Trophoblast cell (in vitro differentiated cells and primary cell): ENCODE data around the gene CNTNAP1.
A peak's percentile ranks its signal among the peaks of the same experiment; 100 is the strongest.

Experiments used
- DNase-seq, 2 donors: peaks; one replicate each; pipeline ENCODE4 v3.0.0-alpha.2; 2016
- H2AFZ ChIP-seq: 2 replicates; pipeline ENCODE4 v1.6.1; 2013; ENCODE audit warnings: low read length, moderate library complexity, mild to moderate bottlenecking; ENCODE audit not compliant: insufficient read depth, poor library complexity
- H2AK5ac ChIP-seq: 2 replicates; pipeline ENCODE4 v1.6.1; 2013; ENCODE audit warnings: mild to moderate bottlenecking, low read length
- H2BK120ac ChIP-seq: 2 replicates; pipeline ENCODE4 v1.6.1; 2013; ENCODE audit warnings: low read length, mild to moderate bottlenecking, moderate library complexity; ENCODE audit not compliant: insufficient read depth, poor library complexity
- H2BK12ac ChIP-seq: 2 replicates; pipeline ENCODE4 v1.6.1; 2013; ENCODE audit warnings: mild to moderate bottlenecking, low read length, moderate library complexity
- H2BK5ac ChIP-seq: 2 replicates; pipeline ENCODE4 v1.6.1; 2013; ENCODE audit warnings: low read length, low read depth, moderate library complexity, mild to moderate bottlenecking; ENCODE audit not compliant: poor library complexity
- H3K14ac ChIP-seq: 2 replicates; pipeline ENCODE4 v1.6.1; 2013; ENCODE audit warnings: mild to moderate bottlenecking, low read length
- H3K18ac ChIP-seq: 2 replicates; pipeline ENCODE4 v1.6.1; 2013; ENCODE audit warnings: mild to moderate bottlenecking, low read length
- H3K23ac ChIP-seq: 2 replicates; pipeline ENCODE4 v1.6.1; 2013; ENCODE audit warnings: low read length
- H3K27ac ChIP-seq: 2 replicates; pipeline ENCODE4 v1.5.1; 2013; ENCODE audit warnings: low read depth, mild to moderate bottlenecking, inconsistent platforms, low read length, moderate library complexity
- H3K27me3 ChIP-seq: 2 replicates; pipeline ENCODE4 v1.6.1; 2013; ENCODE audit warnings: inconsistent platforms, mild to moderate bottlenecking, low read length, moderate library complexity; ENCODE audit not compliant: insufficient read depth
- H3K36me3 ChIP-seq, 2 experiments: 1 replicate in 1 of 2; 2 replicates in 1 of 2; pipeline ENCODE4 v1.6.1; 2013; ENCODE audit warnings: low read length in 2 of 2, mild to moderate bottlenecking in 2 of 2, moderate library complexity in 1 of 2; ENCODE audit not compliant: insufficient read depth in 2 of 2, control insufficient read depth in 1 of 2
- H3K4ac ChIP-seq: 2 replicates; pipeline ENCODE4 v1.6.1; 2013; ENCODE audit warnings: low read depth, mild to moderate bottlenecking, low read length, moderate library complexity
- H3K4me1 ChIP-seq, 2 experiments: 1 replicate in 1 of 2; 2 replicates in 1 of 2; pipeline ENCODE4 v1.6.1; 2013; ENCODE audit warnings: low read length in 2 of 2, mild to moderate bottlenecking in 2 of 2, moderate library complexity in 1 of 2; ENCODE audit not compliant: insufficient read depth in 2 of 2, control insufficient read depth in 1 of 2
- H3K4me2 ChIP-seq: 2 replicates; pipeline ENCODE4 v1.6.1; 2013; ENCODE audit warnings: inconsistent platforms, mild to moderate bottlenecking, low read length, moderate library complexity
- H3K4me3 ChIP-seq: 2 replicates; pipeline ENCODE4 v1.5.1; 2013; ENCODE audit warnings: mild to moderate bottlenecking, low read depth, low read length, inconsistent platforms
- H3K79me1 ChIP-seq: one replicate; pipeline ENCODE4 v1.6.1; 2013; ENCODE audit warnings: low read length
- H3K79me2 ChIP-seq: 2 replicates; pipeline ENCODE4 v1.6.1; 2013; ENCODE audit warnings: low read length, mild to moderate bottlenecking; ENCODE audit not compliant: control insufficient read depth, insufficient read depth, poor library complexity
- H3K9ac ChIP-seq: 2 replicates; pipeline ENCODE4 v1.6.1; 2013; ENCODE audit warnings: mild to moderate bottlenecking, low read length
- H3K9me3 ChIP-seq: 2 replicates; pipeline ENCODE4 v1.6.1; 2013; ENCODE audit warnings: low read depth, mild to moderate bottlenecking, control low read depth, inconsistent platforms, low read length; ENCODE audit not compliant: insufficient read depth
- H4K12ac ChIP-seq: 2 replicates; pipeline ENCODE4 v1.6.1; 2013; ENCODE audit warnings: low read depth, mild to moderate bottlenecking, low read length, moderate library complexity
- H4K8ac ChIP-seq: 2 replicates; pipeline ENCODE4 v1.6.1; 2013; ENCODE audit warnings: low read depth, mild to moderate bottlenecking, low read length, moderate library complexity
- H4K91ac ChIP-seq: one replicate; pipeline ENCODE4 v1.6.1; 2013; ENCODE audit warnings: low read depth, mild to moderate bottlenecking, low read length, moderate library complexity
- WGBS: extraction: QIAGEN DNeasy Blood & Tissue Kit; methylation state at CpG from one replicate; pipeline ENCODE4 v1.1.7; 2013; ENCODE audit warnings: missing lambda C conversion rate; ENCODE audit not compliant: insufficient read length, insufficient coverage; ENCODE audit errors: extremely low coverage; 5-methylcytosine and 5-hydroxymethylcytosine counted together

Gene CNTNAP1

DNA sequence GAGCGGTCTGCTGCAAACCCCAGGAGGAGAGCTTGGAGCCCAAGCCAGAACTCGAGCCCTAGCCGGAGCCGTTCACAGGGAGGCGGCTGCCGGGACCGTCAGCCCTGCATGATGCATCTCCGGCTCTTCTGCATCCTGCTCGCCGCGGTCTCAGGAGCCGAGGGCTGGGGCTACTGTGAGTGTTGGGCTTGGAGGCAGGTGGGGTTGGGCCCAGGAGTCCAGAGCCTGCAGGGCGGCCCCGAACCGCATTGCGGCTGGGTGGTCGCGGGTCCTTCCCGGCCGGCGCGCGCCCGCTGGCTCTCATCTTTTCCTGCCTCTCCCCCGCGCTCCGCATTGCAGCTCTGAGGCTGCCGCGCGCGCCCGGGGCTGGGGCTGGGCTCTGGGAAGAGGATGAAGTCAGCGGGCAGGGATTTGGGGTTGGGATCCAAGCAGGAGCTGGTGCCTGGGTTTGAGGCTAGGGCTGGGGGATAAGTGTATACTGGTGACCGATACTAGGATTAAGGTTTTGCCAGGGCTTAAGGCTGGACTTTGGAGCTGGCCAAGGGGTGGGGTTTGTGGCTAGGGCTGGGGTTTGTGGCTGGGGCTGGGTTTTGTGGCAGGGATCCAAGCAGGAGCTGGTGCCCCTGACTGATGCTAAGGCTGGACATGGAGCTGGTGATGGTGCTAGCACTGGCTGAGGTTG is 532 bp downstream of the CNTNAP1 start:
- Histone ChIP-seq H3K79me1 (peaks cover 19% of the 10 kb centered on the region), H3K4me1 (peaks cover 22% of the 10 kb centered on the region in 2 experiments), H4K91ac (no peak overlapping the region), H3K4me3 (peak overlapping the region; percentile 3), H3K27me3 (peaks cover 29% of the 10 kb centered on the region), H3K23ac (no peak overlapping the region), H3K79me2 (peaks cover 6% of the 10 kb centered on the region), H3K14ac (no peak overlapping the region), H3K18ac (no peak overlapping the region), H4K12ac (no peak overlapping the region), H2BK12ac (no peak overlapping the region), H3K4ac (no peak overlapping the region), H2AFZ (no peak overlapping the region), H4K8ac (no peak overlapping the region), H3K9me3 (peaks cover 3% of the 10 kb centered on the region), H3K9ac (no peak overlapping the region), H2BK120ac (no peak overlapping the region), H3K4me2 (peak overlapping the region; percentile 56), H2BK5ac (no peak overlapping the region), H3K27ac (no peak overlapping the region), H3K36me3 (no peaks in the 10 kb centered on the region), H2AK5ac (no peak overlapping the region)
- WGBS: no CpG with 5 or more reads among the region's 34 CpGs
- no peak for DNase-seq

DNA sequence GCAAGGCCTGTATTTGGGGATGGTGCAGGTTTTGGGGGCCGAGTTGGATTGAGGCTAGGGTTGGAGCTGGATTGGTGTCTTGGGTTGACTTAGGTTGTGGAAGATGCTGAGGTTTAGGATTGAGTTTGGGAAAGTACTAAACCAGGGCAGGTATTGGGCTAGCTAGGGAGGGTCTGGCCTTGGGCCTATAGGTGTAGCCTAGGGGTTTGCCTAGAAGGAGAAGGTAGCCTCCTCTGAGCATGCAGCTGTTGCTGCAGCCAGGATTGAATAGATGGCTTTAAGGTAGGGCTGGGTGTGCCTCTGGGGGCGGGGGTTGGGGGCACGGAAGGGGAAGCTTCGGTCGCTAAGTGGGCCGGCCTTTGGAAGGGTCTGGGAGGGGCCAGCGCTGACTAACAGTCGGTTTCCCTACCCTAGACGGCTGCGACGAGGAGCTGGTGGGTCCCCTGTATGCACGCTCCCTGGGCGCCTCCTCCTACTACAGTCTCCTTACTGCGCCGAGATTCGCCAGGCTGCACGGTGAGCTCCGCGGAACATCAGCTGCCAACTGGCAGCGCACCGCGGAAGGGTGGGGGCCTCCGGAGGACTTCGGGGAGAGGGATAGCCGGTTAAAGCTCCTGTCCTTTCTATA is 1.2 kb downstream of the CNTNAP1 start:
- no peak overlapping the region for H4K12ac ChIP-seq
- H3K79me1 ChIP-seq: peaks cover 14% of the 10 kb centered on the region
- peak overlapping the region; percentile 3 for H3K4me3 ChIP-seq
- H4K8ac ChIP-seq: no peak overlapping the region
- H2AFZ ChIP-seq: no peak overlapping the region
- H2AK5ac ChIP-seq: no peak overlapping the region
- no peak overlapping the region for H4K91ac ChIP-seq
- peaks cover 29% of the 10 kb centered on the region for H3K27me3 ChIP-seq
- DNase-seq: no peak
- H3K36me3 ChIP-seq: no peaks in the 10 kb centered on the region
- no peak overlapping the region for H3K23ac ChIP-seq
- no CpG with 5 or more reads among the region's 25 CpGs for whole genome bisulfite sequencing
- no peak overlapping the region for H2BK120ac ChIP-seq
- no peak overlapping the region for H2BK5ac ChIP-seq
- no peak overlapping the region for H3K18ac ChIP-seq
- H3K4ac ChIP-seq: no peak overlapping the region
- no peak overlapping the region for H3K9ac ChIP-seq
- H3K79me2 ChIP-seq: peaks cover 4% of the 10 kb centered on the region
- H3K4me2 ChIP-seq: no peak overlapping the region
- H3K27ac ChIP-seq: no peak overlapping the region
- H3K4me1 ChIP-seq: peaks cover 19 to 22% of the 10 kb centered on the region in 2 experiments
- H3K9me3 ChIP-seq: peaks cover 3% of the 10 kb centered on the region
- no peak overlapping the region for H2BK12ac ChIP-seq
- no peak overlapping the region for H3K14ac ChIP-seq

- no peak overlapping the region for H2BK12ac ChIP-seq
- peaks cover 29% of the 10 kb centered on the region for H3K27me3 ChIP-seq
- no peak overlapping the region for H4K91ac ChIP-seq
- no peak overlapping the region for H3K4me3 ChIP-seq
- H3K4me2 ChIP-seq: no peak overlapping the region
- no peak overlapping the region for H2BK120ac ChIP-seq
- H3K23ac ChIP-seq: no peak overlapping the region
- H3K79me1 ChIP-seq: peaks cover 3% of the 10 kb centered on the region
- H3K14ac ChIP-seq: no peak overlapping the region
- peaks cover 10 to 12% of the 10 kb centered on the region in 2 experiments for H3K4me1 ChIP-seq
- no peaks in the 10 kb centered on the region for H3K36me3 ChIP-seq
- no peak overlapping the region for H2AFZ ChIP-seq
- H3K79me2 ChIP-seq: no peaks in the 10 kb centered on the region
- H3K18ac ChIP-seq: no peak overlapping the region
- no peak overlapping the region for H3K4ac ChIP-seq
- H4K8ac ChIP-seq: no peak overlapping the region
- H3K27ac ChIP-seq: no peak overlapping the region
- H2BK5ac ChIP-seq: no peak overlapping the region
- DNase-seq: no peak
- no CpG with 5 or more reads among the region's 50 CpGs for WGBS
- H4K12ac ChIP-seq: no peak overlapping the region
- H3K9me3 ChIP-seq: peaks cover 3% of the 10 kb centered on the region
- no peak overlapping the region for H3K9ac ChIP-seq
- H2AK5ac ChIP-seq: no peak overlapping the region
Measured at GRCh38 chr17:42684929-42685556, 2.7 kb downstream of the CNTNAP1 start.

DNA sequence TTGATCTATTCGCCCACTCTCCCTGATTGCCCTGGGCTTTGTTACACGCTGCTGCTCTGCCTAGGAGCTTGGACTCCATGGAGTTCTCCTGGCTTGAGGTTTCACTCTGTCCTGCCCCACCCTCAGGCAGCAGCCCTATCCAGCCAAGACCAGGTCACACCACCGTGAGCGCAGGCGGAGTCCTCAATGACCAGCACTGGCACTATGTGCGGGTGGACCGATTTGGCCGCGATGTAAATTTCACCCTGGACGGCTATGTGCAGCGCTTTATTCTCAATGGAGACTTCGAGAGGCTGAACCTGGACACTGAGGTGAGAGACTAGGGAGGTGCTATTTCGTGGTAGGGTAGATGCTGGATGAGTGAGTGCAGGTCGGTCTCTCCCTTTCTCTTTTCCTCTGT is 3.5 kb downstream of the CNTNAP1 start:
- H2AK5ac ChIP-seq: no peak overlapping the region
- DNase-seq: peak in 1 of 2 donors; percentile 52
- no peak overlapping the region for H3K4me2 ChIP-seq
- no peak overlapping the region for H3K23ac ChIP-seq
- H3K9ac ChIP-seq: no peak overlapping the region
- H3K4me1 ChIP-seq: peaks cover 7% of the 10 kb centered on the region in 2 experiments
- H3K36me3 ChIP-seq: no peaks in the 10 kb centered on the region
- no peak overlapping the region for H3K18ac ChIP-seq
- no peak overlapping the region for H2BK12ac ChIP-seq
- no CpG with 5 or more reads among the region's 14 CpGs for WGBS
- peaks cover 3% of the 10 kb centered on the region for H3K9me3 ChIP-seq
- H2AFZ ChIP-seq: no peak overlapping the region
- no peak overlapping the region for H4K8ac ChIP-seq
- no peak overlapping the region for H3K27ac ChIP-seq
- H2BK5ac ChIP-seq: no peak overlapping the region
- no peak overlapping the region for H3K14ac ChIP-seq
- no peak overlapping the region for H2BK120ac ChIP-seq
- no peaks in the 10 kb centered on the region for H3K79me1 ChIP-seq
- no peak overlapping the region for H3K4ac ChIP-seq
- H4K91ac ChIP-seq: no peak overlapping the region
- H4K12ac ChIP-seq: no peak overlapping the region
- H3K27me3 ChIP-seq: peaks cover 29% of the 10 kb centered on the region
- no peak overlapping the region for H3K4me3 ChIP-seq
- H3K79me2 ChIP-seq: no peaks in the 10 kb centered on the region
